K562 (cell line): ENCODE results near the gene CD79A. TPM values are rescaled to one million over a fixed set of nuclear protein-coding genes. Genes with fewer than 3 reads are reported as not detected.

Experiments used
- ARID2 ChIP-seq: fragments of 450-650 bp; IDR thresholded peaks from 2 replicates; pipeline ENCODE4 v1.6.1; 2017; ENCODE audit warnings: antibody characterized with exemption, mild to moderate bottlenecking
- ATF7 ChIP-seq: fragments of 450-650 bp; IDR thresholded peaks from 2 replicates; pipeline ENCODE4 v1.7.1; 2014; ENCODE audit warnings: mild to moderate bottlenecking, moderate library complexity
- GATA2 ChIP-seq: sonication (generic); formaldehyde crosslinking; IDR thresholded peaks from 2 replicates; pipeline ENCODE4 v1.4.0; 2020; ENCODE audit warnings: mild to moderate bottlenecking, missing genetic modification reagents
- HBP1 ChIP-seq: fragments of 450-650 bp; formaldehyde crosslinking; IDR thresholded peaks from 2 replicates; pipeline ENCODE4 v1.4.0; 2022; ENCODE audit warnings: missing genetic modification characterization
- JUN ChIP-seq, 2 experiments: sonication (generic) in 1 of 2; formaldehyde crosslinking in 1 of 2; IDR thresholded peaks; 2 replicates each; pipeline versions ENCODE4 v1.6.1 to v1.8.0; 2012 to 2022; ENCODE audit warnings: borderline replicate concordance in 2 of 2, mild to moderate bottlenecking in 2 of 2, improper control_type of control experiment in 1 of 2, low read depth in 1 of 2, low read length in 1 of 2, missing genetic modification reagents in 1 of 2
- KDM1A ChIP-seq, 2 experiments: fragments of 450-650 bp; IDR thresholded peaks; 2 replicates each; pipeline ENCODE4 v1.6.1; 2016; ENCODE audit warnings: mild to moderate bottlenecking in 2 of 2
- KLF16 ChIP-seq: IDR thresholded peaks from 2 replicates; pipeline ENCODE4 v1.6.1; 2016; ENCODE audit warnings: antibody characterized with exemption
- LCOR ChIP-seq: sonication (generic); formaldehyde crosslinking; IDR thresholded peaks from 2 replicates; pipeline ENCODE4 v1.8.0; 2022; ENCODE audit warnings: mild to moderate bottlenecking, missing genetic modification reagents
- MBD1 ChIP-seq: fragments of 250-450 bp; sonication (Bioruptor Pico); IDR thresholded peaks from 2 replicates; pipeline ENCODE4 v1.8.0; 2022; ENCODE audit warnings: inconsistent platforms
- MEF2D ChIP-seq: conservative IDR thresholded peaks from 2 replicates; pipeline ENCODE4 v1.6.1; 2016; ENCODE audit warnings: low read depth, missing genetic modification characterization, missing compliant biosample characterization
- MYBL2 ChIP-seq, 2 experiments: fragments of 450-650 bp in 1 of 2; sonication (generic) in 1 of 2; formaldehyde crosslinking in 1 of 2; IDR thresholded peaks; 2 replicates each; pipeline versions ENCODE4 v1.6.1 to v1.8.1; 2017 to 2022; ENCODE audit warnings: borderline replicate concordance in 1 of 2, inconsistent platforms in 1 of 2, low read depth in 1 of 2, mild to moderate bottlenecking in 1 of 2, missing genetic modification reagents in 1 of 2, moderate library complexity in 1 of 2
- SAFB2 ChIP-seq: fragments of 200-400 bp; formaldehyde crosslinking; IDR thresholded peaks from 2 replicates; pipeline ENCODE4 v1.6.1; 2018; ENCODE audit warnings: borderline replicate concordance, low read length, low read depth, moderate library complexity; ENCODE audit not compliant: severe bottlenecking
- TAF7 ChIP-seq: fragments of 450-650 bp; IDR thresholded peaks from 2 replicates; pipeline ENCODE4 v1.6.1; 2016; ENCODE audit warnings: missing genetic modification characterization, missing compliant biosample characterization
- TCF3 ChIP-seq: sonication (generic); formaldehyde crosslinking; IDR thresholded peaks from 2 replicates; pipeline ENCODE4 v1.4.0; 2020; ENCODE audit warnings: mild to moderate bottlenecking, missing genetic modification reagents
- U2AF2 ChIP-seq: fragments of 200-400 bp; formaldehyde crosslinking; optimal IDR thresholded peaks from 2 replicates; pipeline ENCODE3; 2017; ENCODE audit warnings: low read depth, mild to moderate bottlenecking, low read length
- YBX1 ChIP-seq: fragments of 450-650 bp; IDR thresholded peaks from 2 replicates; pipeline ENCODE4 v1.7.1; 2016; ENCODE audit warnings: mild to moderate bottlenecking
- ZNF146 ChIP-seq: IDR thresholded peaks from one replicate; pipeline ENCODE4 v1.6.1; 2018; ENCODE audit warnings: missing compliant biosample characterization; ENCODE audit not compliant: unreplicated experiment
- ZNF253 ChIP-seq: fragments of 250-450 bp; sonication (Bioruptor Pico); conservative IDR thresholded peaks from 2 replicates; pipeline ENCODE4 v1.6.1; 2021; ENCODE audit warnings: mild to moderate bottlenecking
- ZNF431 ChIP-seq: sonication (generic); formaldehyde crosslinking; IDR thresholded peaks from 2 replicates; pipeline ENCODE4 v1.8.0; 2022; ENCODE audit warnings: mild to moderate bottlenecking, missing genetic modification reagents
- ZNF518B ChIP-seq: fragments of 250-450 bp; sonication (Bioruptor Pico); IDR thresholded peaks from 2 replicates; pipeline ENCODE4 v1.5.0; 2021; ENCODE audit warnings: mild to moderate bottlenecking, moderate library complexity
- ZNF561 ChIP-seq: fragments of 450-650 bp; formaldehyde crosslinking; conservative IDR thresholded peaks from 2 replicates; pipeline ENCODE4 v1.4.0; 2020; ENCODE audit warnings: mild to moderate bottlenecking, moderate library complexity
- ZNF695 ChIP-seq: fragments of 450-650 bp; formaldehyde crosslinking; IDR thresholded peaks from 2 replicates; pipeline ENCODE4 v1.4.0; 2020; ENCODE audit warnings: mild to moderate bottlenecking, moderate library complexity
- polyA plus RNA-seq, 8 experiments: library from polyadenylated mRNA; depleted of rRNA in 4 of 8; stranded (reverse) in 5 of 8; unstranded in 3 of 8; fragments of >200 nt; fragmentation: Nextera tagmentation in 2 of 8; fragmentation: Illumina TruSeq in 1 of 8; extraction: Ambion mirVana in 2 of 8; extraction: Trizol in 1 of 8; gene quantifications; 2 replicates each; pipeline versions ENCODE4 v1.2.1 to v1.2.3, GENCODE V29; 2011 to 2014; ENCODE audit warnings: inconsistent platforms in 1 of 8, missing spikeins in 1 of 8
- total RNA-seq, 7 experiments: library from RNA; depleted of rRNA in 6 of 7; stranded (reverse); fragments of >200 nt in 6 of 7; fragmentation: Illumina TruSeq in 2 of 7; extraction: Trizol in 2 of 7; gene quantifications; 2 replicates each; pipeline versions ENCODE4 v1.2.1 to v1.2.3, GENCODE V29; 2011 to 2021; ENCODE audit warnings: low replicate concordance in 1 of 7

The CD79A gene
- total and polyA plus RNA-seq, 9 of the 15 experiments (the other 6 are each of a cell fraction or from before 2014, with no cell fraction given): 0.04 to 0.72 (median 0.17) TPM; not detected in 3

- no peak for TF ChIP-seq LCOR (CRISPR knock-in tag)
- no peak for TF ChIP-seq YBX1
- 0 out of 2 replicates have a peak, but pooled peaks have one; percentile 24 for TF ChIP-seq ZNF431 (CRISPR knock-in tag)
- TF ChIP-seq ZNF561: no peak
- no peak for TF ChIP-seq TAF7 (tag)
- TF ChIP-seq ZNF518B (CRISPR knock-in tag): no peak
- no peak for TF ChIP-seq KDM1A (IDR thresholded peaks at IDR 0.05)
- no peak for TF ChIP-seq MYBL2 (IDR thresholded peaks at IDR 0.05; ENCODE audit: low read depth)
- no peak for TF ChIP-seq MYBL2 (CRISPR knock-in tag; IDR thresholded peaks at IDR 0.05; ENCODE audit: borderline replicate concordance)
- TF ChIP-seq MBD1: no peak
- TF ChIP-seq GATA2 (CRISPR knock-in tag): no peak
- TF ChIP-seq HBP1: no peak
- peak; percentile 33; the same call in 1 of the 2 replicates for TF ChIP-seq ARID2
- no peak for TF ChIP-seq ZNF253
- TF ChIP-seq KLF16: 0 out of 2 replicates have a peak, but pooled peaks have one; percentile 31
- no peak for TF ChIP-seq ZNF146 (CRISPR knock-in tag)
- no peak for TF ChIP-seq JUN (IDR thresholded peaks at IDR 0.05; ENCODE audit: borderline replicate concordance, low read depth, low read length)
- TF ChIP-seq JUN (CRISPR knock-in tag; IDR thresholded peaks at IDR 0.05; ENCODE audit: borderline replicate concordance): no peak
- no peak for TF ChIP-seq TCF3 (CRISPR knock-in tag)
- TF ChIP-seq U2AF2: no peak
- no peak for TF ChIP-seq SAFB2
- no peak for TF ChIP-seq ATF7
- TF ChIP-seq ZNF695 (CRISPR knock-in tag): no peak
- TF ChIP-seq MEF2D: no peak
These were observed 4.1 kb upstream of the CD79A start (continued) for GRCh38 chr19:41872775-41873647.
